KOPT-K1 (cell line): ENCODE results near the gene AP2A2.
A peak's percentile ranks its signal among the peaks of the same experiment; 100 is the strongest.

Experiments
- H3K27ac ChIP-seq: fragments of 200-600 bp; sonication (generic); 2 replicates; pipeline ENCODE4 v1.5.1; 2016; ENCODE audit warnings: antibody characterized with exemption, mild to moderate bottlenecking, low read depth, low read length; ENCODE audit not compliant: poor library complexity, severe bottlenecking
- H3K36me3 ChIP-seq: fragments of 200-600 bp; sonication (generic); 2 replicates; pipeline ENCODE4 v1.5.1; 2017; ENCODE audit warnings: antibody characterized with exemption, mild to moderate bottlenecking, low read length, moderate library complexity; ENCODE audit not compliant: insufficient read depth
- H3K9me3 ChIP-seq: fragments of 200-600 bp; sonication (generic); 2 replicates; pipeline ENCODE4 v1.5.1; 2017; ENCODE audit warnings: antibody characterized with exemption, low read length, mild to moderate bottlenecking; ENCODE audit not compliant: insufficient read depth, poor library complexity, severe bottlenecking

The AP2A2 gene

DNA sequence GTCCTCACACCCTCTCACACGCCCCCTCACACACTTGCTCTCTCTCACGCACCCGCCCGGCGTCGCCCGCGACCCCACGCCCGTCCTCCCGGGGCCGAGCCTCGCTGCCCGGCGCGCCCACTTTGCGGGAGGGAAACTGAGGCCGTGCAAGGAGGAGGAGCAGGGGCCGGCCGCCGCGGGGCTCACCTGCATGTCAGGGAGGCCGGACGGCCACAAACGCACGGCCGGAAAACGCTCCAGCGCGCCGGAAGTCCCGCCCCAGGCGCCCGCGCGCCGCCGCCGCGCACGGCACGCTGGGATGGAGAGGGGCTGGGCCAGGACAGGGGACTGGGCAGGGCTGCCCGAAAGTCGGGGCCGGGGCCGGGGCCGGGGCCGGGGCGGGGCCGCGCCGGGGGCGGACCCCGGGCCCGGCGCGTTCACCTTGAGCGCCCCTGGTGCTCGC, 15.1 kb upstream of the AP2A2 start, which contains the start of gene CHID1:
TSS of gene CHID1 (minus strand) at position 222 of the 442 bp plus-strand sequence. CDS start 5,994 bp downstream, outside the sequence.
- H3K36me3 ChIP-seq = peaks cover 9% of the 10 kb centered on the region; the same call in 1 of the 2 replicates
- peak within 1 kb of the TSS; percentile 64 for H3K27ac ChIP-seq

DNA sequence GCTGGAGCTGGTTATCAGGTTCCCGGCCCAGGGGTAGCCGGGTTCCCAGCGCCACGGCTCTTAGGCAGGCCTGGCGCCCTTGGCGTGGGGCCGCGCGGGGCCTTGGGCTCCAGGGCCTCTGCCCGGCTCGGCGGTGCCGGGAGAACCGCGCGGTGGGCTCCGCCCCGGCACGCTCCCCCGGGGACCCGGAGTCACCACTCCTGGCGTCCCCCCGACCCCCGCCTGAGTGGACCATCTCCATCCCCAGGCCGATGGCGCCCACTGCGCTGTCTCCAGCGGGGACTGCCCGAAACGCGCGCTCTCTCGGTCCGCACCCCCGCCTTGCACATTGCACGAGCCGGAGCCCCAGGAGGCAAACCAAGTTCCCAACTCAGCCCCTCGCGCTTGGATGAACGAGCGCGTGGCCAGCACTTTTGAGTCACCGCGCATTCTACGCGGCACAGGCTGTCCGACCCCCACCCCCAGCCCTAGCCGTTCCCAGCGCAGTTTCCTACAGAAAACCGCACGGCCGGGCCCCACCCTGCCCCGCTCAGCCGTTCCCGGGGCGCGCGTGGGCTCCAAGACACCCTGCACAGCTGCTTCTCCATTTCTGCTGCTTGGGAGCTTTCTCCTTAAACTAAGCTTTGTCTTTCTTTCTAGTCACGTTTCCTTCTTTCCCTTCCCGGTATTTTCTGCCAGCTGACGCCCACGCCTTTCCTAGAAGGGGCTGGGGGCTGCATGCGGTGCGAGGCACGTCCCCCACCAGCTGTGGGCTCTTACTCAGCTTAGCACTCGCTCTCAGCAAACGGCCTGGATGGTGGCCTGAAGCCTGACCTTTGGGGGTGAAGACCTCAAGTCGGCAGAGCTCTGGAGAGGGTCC, 14.4 kb upstream of the AP2A2 start:
- H3K27ac ChIP-seq = peak overlapping the region; percentile 64
- H3K9me3 ChIP-seq = no peaks in the 10 kb centered on the region
- H3K36me3 ChIP-seq = peaks cover 3% of the 10 kb centered on the region; the same call in 1 of the 2 replicates

More for the DNA sequence above, 15.1 kb upstream of the AP2A2 start, which contains the start of gene CHID1:
- no peaks in the 10 kb centered on the region for H3K9me3 ChIP-seq

DNA sequence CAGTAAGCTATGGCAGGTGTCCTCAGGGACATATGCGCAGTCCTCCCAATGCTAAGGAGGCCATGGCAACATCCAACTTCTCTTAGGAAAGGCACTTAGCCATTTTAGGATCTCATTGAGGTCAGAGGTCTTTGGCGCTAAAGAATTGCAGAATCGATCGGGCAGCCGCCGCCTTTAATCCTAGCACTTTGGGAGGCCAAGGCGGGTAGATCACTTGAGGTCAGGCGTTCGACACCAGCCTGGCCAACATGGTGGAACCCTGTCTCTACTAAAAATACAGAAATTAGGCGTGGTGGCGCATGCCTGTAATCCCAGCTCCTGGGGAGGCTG, 13.8 kb upstream of the AP2A2 start:
- Histone ChIP-seq H3K27ac (peak overlapping the region; percentile 64), H3K36me3 (no peaks in the 10 kb centered on the region; the same call in 1 of the 2 replicates), H3K9me3 (no peaks in the 10 kb centered on the region)

DNA sequence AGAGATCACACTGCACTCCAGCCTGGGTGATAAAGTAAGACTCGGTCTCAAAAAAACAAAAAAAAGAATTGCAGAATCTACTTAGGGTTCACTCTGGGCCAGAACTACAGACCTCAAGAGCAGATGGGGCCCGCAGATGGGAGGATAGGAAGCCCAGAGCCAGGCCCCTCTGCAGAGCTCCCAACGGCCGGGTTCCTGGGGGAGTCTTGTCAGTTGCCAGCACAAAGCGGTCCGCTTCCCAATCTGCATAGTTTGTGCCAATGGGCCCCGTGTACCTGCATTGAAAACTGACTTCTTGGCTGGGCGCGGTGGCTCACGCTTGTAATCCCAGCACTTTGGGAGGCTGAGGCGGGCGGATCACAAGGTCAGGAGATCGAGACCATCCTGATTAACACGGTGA, 13.4 kb upstream of the AP2A2 start:
- no peaks in the 10 kb centered on the region; the same call in 1 of the 2 replicates for H3K36me3 ChIP-seq
- H3K27ac ChIP-seq = no peak overlapping the region
- H3K9me3 ChIP-seq = no peaks in the 10 kb centered on the region

- H3K27ac ChIP-seq = no peak overlapping the region
- H3K9me3 ChIP-seq = no peaks in the 10 kb centered on the region
- H3K36me3 ChIP-seq = no peaks in the 10 kb centered on the region
Measured at GRCh38 chr11:913043-913442, 12.6 kb upstream of the AP2A2 start.

DNA sequence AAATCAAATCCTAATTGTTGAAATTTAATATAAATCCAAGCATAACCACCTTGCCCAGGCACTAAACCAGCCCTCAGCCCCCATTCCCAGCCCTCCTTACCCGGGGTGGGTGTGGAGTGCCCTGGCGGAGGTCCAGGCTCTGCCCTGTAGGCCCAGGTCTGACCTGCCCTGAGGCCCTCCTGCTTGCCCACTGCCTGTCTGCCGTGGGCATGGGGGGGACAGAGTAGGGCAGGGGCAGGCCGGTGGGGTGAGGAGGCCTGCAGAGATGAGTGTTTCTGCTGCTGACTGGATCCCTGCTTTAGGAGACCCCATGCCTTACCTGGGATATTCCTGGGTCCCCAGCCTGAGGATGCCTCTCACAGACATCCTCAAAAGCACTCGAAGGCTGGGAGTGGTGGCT, 11.5 kb upstream of the AP2A2 start:
- no peaks in the 10 kb centered on the region for H3K9me3 ChIP-seq
- no peaks in the 10 kb centered on the region for H3K36me3 ChIP-seq
- no peak overlapping the region for H3K27ac ChIP-seq

GRCh38 chr11:914747-915501, 10.7 kb upstream of the AP2A2 start:
- H3K27ac ChIP-seq = no peak overlapping the region

DNA sequence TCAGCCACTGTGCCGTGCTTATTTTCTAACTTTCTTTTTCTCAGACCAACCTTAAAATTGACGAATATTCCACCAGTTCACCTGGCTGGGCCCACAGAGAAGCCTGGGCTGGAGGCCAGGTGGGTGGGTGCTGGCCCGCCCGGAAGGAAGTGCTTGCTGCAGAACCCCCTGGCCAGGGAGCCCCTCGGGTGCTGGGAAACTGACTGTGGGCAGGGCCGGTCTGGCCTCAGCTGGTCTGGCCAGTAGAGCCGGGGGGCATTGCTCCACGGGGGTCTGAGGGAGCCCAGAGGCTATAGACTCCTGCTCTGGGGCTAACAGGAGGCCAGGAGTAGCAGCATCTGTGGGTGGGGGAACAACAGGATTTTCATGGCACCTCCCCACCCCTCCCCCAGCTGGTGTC, 8.2 kb upstream of the AP2A2 start:
- no peaks in the 10 kb centered on the region for H3K36me3 ChIP-seq
- no peak overlapping the region for H3K27ac ChIP-seq
- no peaks in the 10 kb centered on the region for H3K9me3 ChIP-seq

More at GRCh38 chr11:914747-915501, 10.7 kb upstream of the AP2A2 start:
- H3K36me3 ChIP-seq = no peaks in the 10 kb centered on the region
- no peaks in the 10 kb centered on the region for H3K9me3 ChIP-seq

DNA sequence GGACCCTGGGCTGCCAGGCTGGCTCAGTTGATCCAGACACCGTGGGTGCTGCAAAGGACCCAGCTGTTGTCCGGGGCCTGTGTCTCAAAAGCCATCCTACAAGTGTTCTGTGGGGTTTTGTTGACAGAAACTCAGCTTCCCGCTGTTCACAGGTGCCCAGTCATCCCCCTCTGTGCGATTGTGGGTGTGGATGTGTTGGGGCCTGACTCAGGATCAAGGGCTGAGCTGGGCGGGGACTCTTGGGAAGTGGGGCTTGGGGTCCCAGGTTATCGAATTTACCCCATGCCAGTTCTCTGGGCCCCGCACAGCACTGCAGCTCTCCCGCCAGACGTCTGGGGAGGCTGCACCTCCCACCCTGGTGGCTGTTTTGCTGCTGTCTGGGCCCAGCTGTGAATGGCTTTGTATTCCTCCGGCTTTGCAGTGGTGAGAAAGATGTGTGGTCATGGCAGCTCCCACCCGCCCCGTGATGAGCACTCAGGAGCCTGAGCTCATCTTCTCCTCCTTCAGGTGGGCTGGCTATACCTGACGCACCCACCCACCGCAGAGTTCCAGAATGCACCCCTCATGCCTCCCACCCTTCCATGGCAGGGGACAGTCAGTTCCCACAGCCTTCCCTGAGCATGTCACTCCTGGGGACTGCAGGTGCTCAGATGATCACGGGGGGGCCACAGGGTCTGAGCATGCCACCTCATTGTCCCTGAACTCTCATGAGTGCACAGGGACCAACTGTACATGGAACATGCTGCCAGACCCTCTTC, 3.6 kb upstream of the AP2A2 start:
- Histone ChIP-seq H3K27ac (no peak overlapping the region), H3K36me3 (no peaks in the 10 kb centered on the region), H3K9me3 (no peaks in the 10 kb centered on the region)

GRCh38 chr11:923691-924405, 1.8 kb upstream of the AP2A2 start:
- Histone ChIP-seq H3K36me3 (no peaks in the 10 kb centered on the region), H3K27ac (no peak overlapping the region), H3K9me3 (no peaks in the 10 kb centered on the region)

DNA sequence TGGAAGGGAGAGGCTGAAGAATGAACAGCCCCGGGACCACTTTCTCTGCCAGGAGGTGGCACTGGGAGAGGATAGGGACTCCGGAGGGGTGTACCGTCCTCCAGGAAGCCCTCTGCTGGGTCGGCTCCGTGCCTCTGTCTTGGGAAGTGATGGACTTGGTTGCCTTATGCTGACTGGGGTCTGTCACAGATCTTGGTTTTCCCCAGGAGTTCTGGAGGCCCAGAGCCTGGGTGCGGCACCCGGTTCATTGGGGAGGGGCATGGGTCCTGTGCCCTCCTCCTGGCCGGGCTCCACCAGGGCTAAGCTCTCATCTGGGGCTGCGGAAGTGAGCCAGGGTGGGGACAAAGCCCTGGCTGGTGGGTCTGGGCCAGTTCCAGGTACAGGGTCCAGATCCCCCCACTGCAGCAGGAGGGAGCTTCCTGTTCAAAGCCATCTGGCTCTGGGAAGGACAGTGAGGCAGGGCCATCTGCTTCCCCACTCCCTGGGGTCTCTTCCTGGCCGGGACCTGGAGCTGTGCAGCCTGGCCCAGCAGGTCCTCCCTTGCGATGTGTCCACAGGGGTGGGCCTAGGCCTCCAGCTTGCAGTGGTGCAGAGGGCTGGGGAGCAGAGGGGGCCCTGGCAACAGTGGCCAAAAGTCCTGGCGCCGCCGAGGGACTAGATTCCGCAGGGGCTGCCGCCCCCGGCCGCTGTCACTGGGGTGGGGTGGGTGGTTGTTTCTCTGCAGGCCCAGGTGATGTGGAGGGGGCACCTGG, 1.1 kb upstream of the AP2A2 start:
- no peaks in the 10 kb centered on the region for H3K36me3 ChIP-seq
- H3K9me3 ChIP-seq = no peaks in the 10 kb centered on the region
- H3K27ac ChIP-seq = no peak overlapping the region

DNA sequence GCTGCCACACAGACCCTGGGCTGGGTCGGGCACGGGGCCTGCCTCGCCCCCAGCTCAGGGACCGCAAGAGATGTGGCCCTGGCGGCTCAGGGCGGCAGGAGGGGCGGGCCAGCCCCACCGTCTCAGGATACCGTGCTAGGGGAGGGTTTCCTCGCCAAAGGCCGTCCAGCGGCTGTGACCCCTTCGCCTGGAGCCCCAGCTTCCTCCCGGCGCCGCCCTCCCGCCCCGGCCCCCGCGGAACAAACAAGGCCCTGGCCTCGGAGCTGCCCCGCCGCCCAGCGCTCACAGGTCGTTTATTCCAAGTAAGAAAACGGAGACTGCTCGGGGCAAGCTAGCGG, 543 bp upstream of the AP2A2 start:
- H3K9me3 ChIP-seq = no peaks in the 10 kb centered on the region
- H3K27ac ChIP-seq = no peak overlapping the region
- H3K36me3 ChIP-seq = no peaks in the 10 kb centered on the region

DNA sequence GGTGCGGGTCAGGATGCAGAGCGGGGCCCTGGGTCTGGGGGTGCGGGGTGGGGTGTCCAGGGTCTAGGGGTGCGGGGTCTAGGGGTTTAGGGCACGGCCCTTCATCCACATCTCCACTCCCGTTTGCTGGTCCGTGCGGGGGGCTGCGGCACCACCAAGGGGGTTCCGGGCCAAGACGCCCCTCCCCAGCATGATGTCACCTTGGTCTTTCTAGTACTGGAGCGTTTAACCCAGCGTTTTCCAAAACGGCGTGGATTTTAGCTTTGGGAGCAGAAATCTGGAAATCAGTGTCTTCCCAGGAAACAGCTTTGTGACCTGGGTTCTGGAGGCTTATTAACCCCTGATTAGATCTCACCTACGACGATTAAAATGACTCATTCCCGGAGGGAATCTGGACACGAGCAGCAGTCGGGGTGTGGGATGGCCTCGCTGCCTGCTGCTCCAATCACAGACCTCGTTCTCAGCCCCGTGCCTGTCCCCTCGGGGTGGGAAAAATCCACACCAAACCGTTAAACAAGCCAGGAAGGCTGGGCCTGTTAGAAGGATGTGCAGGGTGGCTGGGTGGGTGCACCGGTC, 759 bp downstream of the AP2A2 start:
- no peaks in the 10 kb centered on the region for H3K9me3 ChIP-seq
- peak overlapping the region; percentile 68 for H3K27ac ChIP-seq
- H3K36me3 ChIP-seq = no peaks in the 10 kb centered on the region

DNA sequence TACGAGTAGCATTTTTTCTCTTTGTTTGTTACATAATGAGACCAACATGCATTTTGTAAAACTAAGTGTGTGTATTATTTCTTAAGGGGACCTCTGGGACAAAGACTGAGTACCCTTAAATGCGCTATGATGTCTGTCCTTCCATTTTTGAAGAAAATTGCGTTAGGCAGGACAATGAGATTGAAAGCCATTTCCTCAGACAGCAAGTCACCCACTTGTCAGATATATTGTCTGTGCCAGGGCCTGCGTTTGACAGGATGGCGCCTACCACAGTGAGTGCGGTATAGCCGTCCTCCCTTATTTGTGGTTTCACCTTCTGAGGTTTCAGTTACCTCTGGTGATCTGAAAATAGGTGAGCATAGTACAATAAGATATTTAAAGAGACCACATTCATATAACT, 2.2 kb downstream of the AP2A2 start:
- no peaks in the 10 kb centered on the region for H3K9me3 ChIP-seq
- no peaks in the 10 kb centered on the region for H3K36me3 ChIP-seq
- H3K27ac ChIP-seq = peak overlapping the region; percentile 33
